NCI-H1694 (cell line): ENCODE measurements around the gene SUGP2.

Experiments used
- DNase-seq: peaks from one replicate; lab custom pipeline; 2025; lab: John Stamatoyannopoulos, UW

The SUGP2 gene

GRCh38 chr19:19059018-19059836 is 25.9 kb upstream of the SUGP2 start:
- DNase-seq = no peak

- DNase-seq = no peak
These were observed 24.4 kb upstream of the SUGP2 start for GRCh38 chr19:19057720-19058119.

GRCh38 chr19:19057317-19057716 is 24.0 kb upstream of the SUGP2 start:
- no peak for DNase-seq

GRCh38 chr19:19056636-19057275 is 23.4 kb upstream of the SUGP2 start:
- DNase-seq = no peak

GRCh38 chr19:19055701-19056100 is 22.4 kb upstream of the SUGP2 start:
- DNase-seq = no peak

GRCh38 chr19:19054939-19055440 is 21.7 kb upstream of the SUGP2 start:
- DNase-seq = no peak

GRCh38 chr19:19054315-19054938 is 21.1 kb upstream of the SUGP2 start:
- no peak for DNase-seq

GRCh38 chr19:19053508-19054314 is 20.4 kb upstream of the SUGP2 start:
- DNase-seq = peak; percentile 23

GRCh38 chr19:19052921-19053320 is 19.6 kb upstream of the SUGP2 start:
- DNase-seq = no peak

- DNase-seq = no peak
These were observed 18.3 kb upstream of the SUGP2 start for GRCh38 chr19:19051478-19052213.

GRCh38 chr19:19050731-19051130 is 17.4 kb upstream of the SUGP2 start:
- DNase-seq = no peak

GRCh38 chr19:19050104-19050503 is 16.8 kb upstream of the SUGP2 start:
- DNase-seq = no peak

GRCh38 chr19:19049406-19049805 is 16.1 kb upstream of the SUGP2 start:
- DNase-seq = no peak

- no peak for DNase-seq
These were observed 10.6 kb upstream of the SUGP2 start for GRCh38 chr19:19043881-19044280.

GRCh38 chr19:19043481-19043880 is 10.2 kb upstream of the SUGP2 start:
- DNase-seq = no peak

- DNase-seq = no peak
These were observed 9.5 kb upstream of the SUGP2 start for GRCh38 chr19:19042732-19043280.

- no peak for DNase-seq
These were observed 7.1 kb upstream of the SUGP2 start for GRCh38 chr19:19040417-19040816.

- DNase-seq = no peak
These were observed 6.6 kb upstream of the SUGP2 start for GRCh38 chr19:19039901-19040300.

- DNase-seq = peak; percentile 85
These were observed 897 bp upstream of the SUGP2 start for GRCh38 chr19:19034204-19034624.

GRCh38 chr19:19033176-19033425 is 216 bp downstream of the SUGP2 start:
- no peak for DNase-seq

- DNase-seq = peak; percentile 82
These were observed 719 bp downstream of the SUGP2 start for GRCh38 chr19:19032420-19033175.
